ENCODE data around the gene FBXL5.

Gene FBXL5

GRCh38 chr4:15675356-15675755, 20.2 kb upstream of the FBXL5 start:
- Histone ChIP-seq H3K4me2 (ENCODE audit: low read depth, low read length, poor library complexity, severe bottlenecking) (peak overlapping the region; percentile 97), H3K27me3 (ENCODE audit: insufficient read depth, low read length, poor library complexity, severe bottlenecking) (no peaks in the 10 kb centered on the region), H3K9ac (ENCODE audit: low read depth, low read length, poor library complexity, severe bottlenecking) (peak overlapping the region; percentile 28), H4K20me1 (ENCODE audit: insufficient read depth, low read length, poor library complexity, severe bottlenecking) (peaks cover 3% of the 10 kb centered on the region), H3K4me1 (ENCODE audit: insufficient read depth, low read length, poor library complexity, severe bottlenecking) (peaks cover 72% of the 10 kb centered on the region), H3K9me3 (ENCODE audit: insufficient read depth, low read depth, low read length) (no peaks in the 10 kb centered on the region), H3F3A (ENCODE audit: low read depth) (peaks cover 21% of the 10 kb centered on the region), H2AFZ (ENCODE audit: low read length) (no peak overlapping the region), H3K4me3 (ENCODE audit: low read length, poor library complexity, severe bottlenecking) (peak overlapping the region; percentile 96), H3K79me2 (ENCODE audit: insufficient read depth, low read length) (peaks cover 84% of the 10 kb centered on the region), H3K36me3 (ENCODE audit: insufficient read depth, low read length) (no peaks in the 10 kb centered on the region), H3K9me2 (replicated peaks; ENCODE audit: low read depth, low read length) (no peaks in the 10 kb centered on the region)
- no peak for TF ChIP-seq EZH2phosphoT487 (IDR thresholded peaks at IDR 0.05; ENCODE audit: borderline replicate concordance)
- peak; percentile 40 for TF ChIP-seq CTCF (conservative IDR thresholded peaks at IDR 0.05; ENCODE audit: low read length)

DNA sequence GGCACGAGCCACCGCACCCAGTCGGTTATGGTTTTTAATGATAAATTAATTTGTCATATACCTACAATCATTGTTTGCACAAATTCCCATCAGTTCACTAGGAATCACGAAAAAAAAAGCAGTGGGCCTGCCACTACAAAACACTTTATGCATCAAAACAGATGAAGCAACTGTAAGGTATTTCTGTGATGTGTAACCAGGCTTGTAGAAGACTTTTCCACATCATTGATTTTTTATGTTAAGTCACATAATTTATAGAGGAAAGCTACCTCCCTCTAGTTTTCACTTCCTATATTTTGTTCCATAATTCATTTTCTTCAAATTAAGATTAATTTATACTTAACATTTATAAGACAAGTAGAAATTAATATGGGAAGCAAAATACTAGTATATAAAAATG, 19.8 kb upstream of the FBXL5 start:
- TF ChIP-seq EZH2phosphoT487 (IDR thresholded peaks at IDR 0.05; ENCODE audit: borderline replicate concordance): no peak
- TF ChIP-seq CTCF (conservative IDR thresholded peaks at IDR 0.05; ENCODE audit: low read length): no peak
- Histone ChIP-seq H3K27me3 (ENCODE audit: insufficient read depth, low read length, poor library complexity, severe bottlenecking) (no peaks in the 10 kb centered on the region), H3K36me3 (ENCODE audit: insufficient read depth, low read length) (no peaks in the 10 kb centered on the region), H3K4me2 (ENCODE audit: low read depth, low read length, poor library complexity, severe bottlenecking) (peak overlapping the region; percentile 97), H4K20me1 (ENCODE audit: insufficient read depth, low read length, poor library complexity, severe bottlenecking) (peaks cover 3% of the 10 kb centered on the region), H3K9ac (ENCODE audit: low read depth, low read length, poor library complexity, severe bottlenecking) (peak overlapping the region; percentile 28), H3K9me2 (replicated peaks; ENCODE audit: low read depth, low read length) (no peaks in the 10 kb centered on the region), H2AFZ (ENCODE audit: low read length) (no peak overlapping the region), H3K4me1 (ENCODE audit: insufficient read depth, low read length, poor library complexity, severe bottlenecking) (peaks cover 74% of the 10 kb centered on the region), H3F3A (ENCODE audit: low read depth) (peaks cover 25% of the 10 kb centered on the region), H3K9me3 (ENCODE audit: insufficient read depth, low read depth, low read length) (no peaks in the 10 kb centered on the region), H3K4me3 (ENCODE audit: low read length, poor library complexity, severe bottlenecking) (peak overlapping the region; percentile 96), H3K79me2 (ENCODE audit: insufficient read depth, low read length) (peaks cover 80% of the 10 kb centered on the region)

DNA sequence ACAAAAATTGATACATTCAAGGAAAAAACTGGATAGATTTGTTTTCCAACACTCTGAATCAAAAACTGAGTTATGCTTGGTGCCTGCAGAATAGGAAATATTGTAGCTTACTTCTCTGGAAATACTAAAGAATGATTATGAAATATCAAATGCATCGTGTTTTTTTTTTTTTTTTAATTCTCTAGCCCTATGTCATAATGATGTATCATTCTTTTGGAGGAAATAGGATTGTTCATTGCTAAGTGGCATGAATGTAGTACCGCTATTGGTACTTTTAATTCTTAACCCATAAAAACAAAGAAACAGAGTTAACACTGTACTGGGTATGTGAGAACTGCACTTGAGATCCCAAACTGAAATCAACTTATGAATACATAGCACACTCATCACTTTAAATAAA, 18.9 kb upstream of the FBXL5 start:
- Histone ChIP-seq H4K20me1 (ENCODE audit: insufficient read depth, low read length, poor library complexity, severe bottlenecking) (peaks cover 3% of the 10 kb centered on the region), H3K9me2 (replicated peaks; ENCODE audit: low read depth, low read length) (no peaks in the 10 kb centered on the region), H3K4me3 (ENCODE audit: low read length, poor library complexity, severe bottlenecking) (no peak overlapping the region), H2AFZ (ENCODE audit: low read length) (no peak overlapping the region), H3K4me1 (ENCODE audit: insufficient read depth, low read length, poor library complexity, severe bottlenecking) (peaks cover 74% of the 10 kb centered on the region), H3K9ac (ENCODE audit: low read depth, low read length, poor library complexity, severe bottlenecking) (peak overlapping the region; percentile 28), H3K27me3 (ENCODE audit: insufficient read depth, low read length, poor library complexity, severe bottlenecking) (no peaks in the 10 kb centered on the region), H3K36me3 (ENCODE audit: insufficient read depth, low read length) (no peaks in the 10 kb centered on the region), H3K9me3 (ENCODE audit: insufficient read depth, low read depth, low read length) (no peaks in the 10 kb centered on the region), H3K4me2 (ENCODE audit: low read depth, low read length, poor library complexity, severe bottlenecking) (peak overlapping the region; percentile 35), H3K79me2 (ENCODE audit: insufficient read depth, low read length) (peaks cover 71% of the 10 kb centered on the region), H3F3A (ENCODE audit: low read depth) (peaks cover 27% of the 10 kb centered on the region)
- no peak for TF ChIP-seq CTCF (conservative IDR thresholded peaks at IDR 0.05; ENCODE audit: low read length)
- no peak for TF ChIP-seq EZH2phosphoT487 (IDR thresholded peaks at IDR 0.05; ENCODE audit: borderline replicate concordance)
